GM12878 (cell line): ENCODE results near the gene ZNF444. TPM values are rescaled to one million over a fixed set of nuclear protein-coding genes. Genes with fewer than 3 reads are reported as not detected.

Source experiments
- ATAC-seq: fragments of 200-7000 bp; cut with Tn5 transposase; 3 replicates; pipeline ENCODE4 v1.9.1; 2020; ENCODE audit warnings: mild to moderate bottlenecking, moderate library complexity
- BruUV-seq: library from RNA; stranded (reverse); fragments of 400-500 nt; replicated peaks from 2 replicates; lab custom pipeline; 2021; lab: Mats Ljungman, UMichigan
- CTCF ChIA-PET: fragments of 300-600 bp; sonication (Branson Sonifier 250); formaldehyde crosslinking; extraction: SDS; loops from one replicate; lab custom pipeline; 2021; ENCODE audit warnings: inconsistent platforms; lab: Yijun Ruan, JAX
- POLR2A ChIA-PET: fragments of 350-600 bp; formaldehyde crosslinking; extraction: SDS; loops from one replicate; lab custom pipeline; 2021; ENCODE audit warnings: inconsistent platforms; lab: Charles Lee
- RAD21 ChIA-PET: fragments of 300-600 bp; sonication (Branson Sonifier 250); formaldehyde crosslinking; loops from one replicate; lab custom pipeline; 2023; ENCODE audit warnings: antibody characterized with exemption; ENCODE audit not compliant: unreplicated experiment; lab: Charles Lee
- SMC1A ChIA-PET: fragments of 300-600 bp; sonication (Branson Sonifier 250); formaldehyde crosslinking; loops from one replicate; lab custom pipeline; 2023; ENCODE audit not compliant: unreplicated experiment, uncharacterized antibody; lab: Charles Lee
- DNase-seq: peaks from one replicate; pipeline ENCODE4 v3.0.0-alpha.2; 2011; ENCODE audit warnings: low read depth, low spot score
- FAIRE-seq: peaks from 3 replicates; lab custom pipeline; 2011; peaks lifted over from hg19 to GRCh38; lab: Jason Lieb, UNC
- H2AFZ ChIP-seq: 2 replicates; pipeline ENCODE4 v1.6.0; 2011; ENCODE audit warnings: low read depth, low read length, control low read depth; ENCODE audit not compliant: control insufficient read depth
- H3K27ac ChIP-seq: 2 replicates; pipeline ENCODE4 v1.5.1; 2011; ENCODE audit warnings: control low read depth; ENCODE audit not compliant: control insufficient read depth, insufficient read depth
- H3K27me3 ChIP-seq, 2 experiments: replicated peaks in 1 of 2; 2 replicates each; pipeline versions ENCODE4 v1.6.0 to v1.6.1; 2011; ENCODE audit warnings: low read length in 1 of 2; ENCODE audit not compliant: control insufficient read depth in 2 of 2, insufficient read depth in 2 of 2
- H3K36me3 ChIP-seq, 2 experiments: 2 replicates each; pipeline ENCODE4 v1.5.1; 2011; ENCODE audit warnings: low read length in 1 of 2; ENCODE audit not compliant: control insufficient read depth in 2 of 2, insufficient read depth in 2 of 2
- H3K4me1 ChIP-seq: 2 replicates; pipeline ENCODE4 v1.6.1; 2011; ENCODE audit warnings: mild to moderate bottlenecking, low read length, moderate library complexity, mixed read lengths; ENCODE audit not compliant: control insufficient read depth, insufficient read depth
- H3K4me2 ChIP-seq: 2 replicates; pipeline ENCODE4 v1.6.0; 2011; ENCODE audit warnings: control low read depth; ENCODE audit not compliant: control insufficient read depth, insufficient read depth
- H3K4me3 ChIP-seq: fragments of 200-600 bp; sonication (generic); 2 replicates; pipeline ENCODE4 v1.5.1; 2016
- H3K79me2 ChIP-seq: 2 replicates; pipeline ENCODE4 v1.6.0; 2011; ENCODE audit warnings: low read length; ENCODE audit not compliant: control insufficient read depth, insufficient read depth
- H3K9ac ChIP-seq: 2 replicates; pipeline ENCODE4 v1.8.0; 2011; ENCODE audit warnings: low read length, control low read depth, mixed read lengths; ENCODE audit not compliant: control insufficient read depth, insufficient read depth
- H3K9me3 ChIP-seq: replicated peaks from 3 replicates; pipeline ENCODE4 v1.5.1; 2011; ENCODE audit warnings: mild to moderate bottlenecking, low read length; ENCODE audit not compliant: control insufficient read depth, insufficient read depth
- H4K20me1 ChIP-seq: 2 replicates; pipeline ENCODE4 v1.6.0; 2011; ENCODE audit not compliant: control insufficient read depth, insufficient read depth
- CBX3 ChIP-seq: fragments of 200-600 bp; sonication (generic); IDR thresholded peaks from 2 replicates; pipeline ENCODE4 v1.6.1; 2016; ENCODE audit warnings: low read depth, borderline replicate concordance
- CHD2 ChIP-seq: IDR thresholded peaks from 2 replicates; pipeline ENCODE4 v1.6.1; 2011; ENCODE audit warnings: low read depth, low read length, improper control_type of control experiment, borderline replicate concordance
- CHD4 ChIP-seq: fragments of 200-600 bp; sonication (generic); IDR thresholded peaks from 2 replicates; pipeline ENCODE4 v1.6.1; 2016; ENCODE audit warnings: mild to moderate bottlenecking
- ESRRA ChIP-seq: IDR thresholded peaks from 2 replicates; pipeline ENCODE4 v1.6.1; 2012; ENCODE audit warnings: mild to moderate bottlenecking, low read length, improper control_type of control experiment
- EZH2 ChIP-seq: IDR thresholded peaks from 2 replicates; pipeline ENCODE4 v1.6.1; 2012; ENCODE audit warnings: low read depth, mild to moderate bottlenecking, control low read depth, inconsistent platforms, low read length, borderline replicate concordance; ENCODE audit not compliant: control insufficient read depth
- KAT2A ChIP-seq: conservative IDR thresholded peaks from 2 replicates; pipeline ENCODE4 v1.6.1; 2011; ENCODE audit warnings: low read depth, low read length; ENCODE audit not compliant: control insufficient read depth
- NKRF ChIP-seq: fragments of 450-650 bp; conservative IDR thresholded peaks from 2 replicates; pipeline ENCODE4 v1.6.1; 2017; ENCODE audit warnings: mild to moderate bottlenecking, moderate library complexity
- NR2C2 ChIP-seq: IDR thresholded peaks from 2 replicates; pipeline ENCODE4 v1.6.1; 2011; ENCODE audit warnings: borderline replicate concordance, low read depth; ENCODE audit not compliant: control insufficient read depth, insufficient read length
- PBX3 ChIP-seq: IDR thresholded peaks from 2 replicates; pipeline ENCODE4 v1.6.1; 2011; ENCODE audit warnings: mild to moderate bottlenecking, low read depth, low read length, moderate library complexity; ENCODE audit not compliant: insufficient replicate concordance
- POLR2AphosphoS2 ChIP-seq: IDR thresholded peaks from 2 replicates; pipeline ENCODE4 v1.6.1; 2011; ENCODE audit warnings: low read depth, mild to moderate bottlenecking, low read length, improper control_type of control experiment, moderate library complexity
- RUNX3 ChIP-seq: IDR thresholded peaks from 2 replicates; pipeline ENCODE4 v1.6.1; 2012; ENCODE audit warnings: low read length, inconsistent platforms
- SMAD5 ChIP-seq: IDR thresholded peaks from 2 replicates; pipeline ENCODE4 v1.6.1; 2016; ENCODE audit warnings: antibody characterized with exemption, low read depth
- ZNF687 ChIP-seq: fragments of 450-650 bp; IDR thresholded peaks from 2 replicates; pipeline ENCODE4 v1.6.1; 2017; ENCODE audit warnings: mild to moderate bottlenecking, moderate library complexity
- WGBS: methylation state at CpG from one replicate; pipeline ENCODE4 v1.1.6; 2016; ENCODE audit warnings: low lambda C conversion rate; ENCODE audit not compliant: insufficient replicate concordance, insufficient coverage; ENCODE audit errors: missing lambda C conversion rate; 5-methylcytosine and 5-hydroxymethylcytosine counted together
- in situ Hi-C: fragments of 300-500 bp; cut with MboI; formaldehyde crosslinking; loops from 9 replicates; pipeline ENCODE4 v1.14.3; 2018; ENCODE audit warnings: mixed read lengths
- intact Hi-C: fragments of 100-400 bp; cut with micrococcal nuclease; formaldehyde crosslinking; loops from one replicate; pipeline ENCODE4 v1.14.2; 2022; ENCODE audit not compliant: unreplicated experiment
- polyA plus RNA-seq, 11 experiments: library from polyadenylated mRNA; depleted of rRNA in 4 of 11; unstranded in 6 of 11; stranded (reverse) in 5 of 11; fragments of >200 nt; fragmentation: Nextera tagmentation in 4 of 11; fragmentation: Illumina TruSeq in 1 of 11; extraction: Ambion mirVana in 4 of 11; extraction: Trizol in 1 of 11; gene quantifications; 1 replicate in 1 of 11; 2 replicates in 10 of 11; pipeline versions ENCODE4 v1.2.1 to v1.2.3, GENCODE V29; 2011 to 2016; ENCODE audit warnings: inconsistent platforms in 2 of 11, missing spikeins in 2 of 11, low read depth in 1 of 11
- total RNA-seq, 4 experiments: library from RNA; depleted of rRNA in 3 of 4; stranded (reverse); fragments of >200 nt in 3 of 4; fragmentation: Illumina TruSeq in 1 of 4; extraction: Trizol in 1 of 4; gene quantifications; 2 replicates each; pipeline versions ENCODE4 v1.2.1 to v1.2.3, GENCODE V29; 2013 to 2021

ZNF444 gene
- total and polyA plus RNA-seq, 10 of the 15 experiments (the other 5 are each of a cell fraction or from before 2014, with no cell fraction given): 0.45 to 28.2 (median 11.6) TPM

GRCh38 chr19:56121180-56122167 lies 19.6 kb upstream of the ZNF444 start, which contains the start of gene ZNF787:
Gene ZNF787, minus strand, starts transcription at chr19:56121295. Its CDS starts 18,078 bp downstream, at chr19:56103217.
- Histone ChIP-seq H4K20me1 (no peaks in the 10 kb centered on the region), H3K4me2 (peak within 1 kb of the TSS; percentile 90), H3K36me3 (peaks cover 0 to 3% of the 10 kb centered on the region in 2 experiments; a peak in 1 of 4 replicates), H3K79me2 (peaks cover 42% of the 10 kb centered on the region), H3K4me3 (peak within 1 kb of the TSS; percentile 90), H3K9ac (peak within 1 kb of the TSS; percentile 95), H2AFZ (peak within 1 kb of the TSS; percentile 80), H3K4me1 (peaks cover 14% of the 10 kb centered on the region; the same call in 1 of the 2 replicates), H3K27me3 (no peaks in the 10 kb centered on the region), H3K9me3 (no peaks in the 10 kb centered on the region), H3K27ac (peak within 1 kb of the TSS; percentile 92)
- FAIRE-seq (peak; percentile 87), DNase-seq (peak; percentile 85), ATAC-seq (peak; percentile 90)
- RAD21 ChIA-PET: interaction anchor here (0.6 kb wide), 1 partner anchor 193 kb away, joined by 3 read pairs; the partner anchor contains the start of gene ZSCAN5A
- WGBS: 6% methylated on average over 58 of the region's 74 CpGs
- CTCF ChIA-PET: interaction anchor here (0.7 to 1.2 kb wide), 3 partner anchors 13 to 227 kb away, joined by 3 read pairs; no protein-coding TSS in a partner anchor
- intact Hi-C loops (no loop called here), in situ Hi-C loops (no loop called here)
- SMC1A ChIA-PET: interaction anchor here (1.1 to 3.0 kb wide), 2 partner anchors 13 to 51 kb away, joined by 3 to 9 read pairs; no protein-coding TSS in a partner anchor
- POLR2A ChIA-PET: interaction anchor here (0.6 to 2.9 kb wide), 6 partner anchors 11 to 194 kb away, joined by 3 to 29 read pairs (median 4); partner anchors contain the start of genes ZNF444 and ZSCAN5A
- TSS peak; percentile 97 for BruUV-seq
- TF ChIP-seq PBX3 (no peak), CHD2 (peak; percentile 78), POLR2AphosphoS2 (peak; percentile 50; the same call in 1 of the 2 replicates), SMAD5 (no peak; the same call in 1 of the 2 replicates), ESRRA (no peak), CHD4 (no peak), EZH2 (no peak), KAT2A (no peak), ZNF687 (no peak), NKRF (peak; percentile 25; the same call in 1 of the 2 replicates), RUNX3 (peak; percentile 42), NR2C2 (no peak), CBX3 (no peak)
